Right lobe of liver (tissue), 6 donors: ENCODE measurements around the gene PRND. TPM values are rescaled to one million over a fixed set of nuclear protein-coding genes. Genes with fewer than 3 reads are reported as not detected.
"Not testable (repeated sequence)": the region's sequence is repeated elsewhere in the genome, so short reads cannot be mapped to it uniquely, and the experiment has no call there.

Source experiments
- ATAC-seq, 4 donors: fragments of 200-7000 bp; cut with Tn5 transposase; one replicate each; pipeline ENCODE4 v1.9.1; 2020; ENCODE audit warnings: mild to moderate bottlenecking in 4 of 4, moderate library complexity in 4 of 4
- DNase-seq, 3 donors: peaks; one replicate each; pipeline ENCODE4 v3.0.0-alpha.2; 2020
- H3K27ac ChIP-seq, 3 donors: fragments of 200-600 bp; one replicate each; pipeline ENCODE4 v1.8.0; 2022
- H3K27me3 ChIP-seq, 2 donors: fragments of 200-600 bp; one replicate each; pipeline ENCODE4 v1.8.0; 2022
- H3K36me3 ChIP-seq, 4 donors: fragments of 200-600 bp; sonication (generic) in 1 of 4; one replicate each; pipeline versions ENCODE4 v1.5.1 to v1.8.0; 2017 to 2022; ENCODE audit warnings: control low read depth in 1 of 4
- H3K4me1 ChIP-seq, 4 donors: fragments of 200-600 bp; sonication (generic) in 1 of 4; one replicate each; pipeline versions ENCODE4 v1.5.1 to v1.8.0; 2017 to 2022; ENCODE audit warnings: control low read depth in 1 of 4
- H3K4me3 ChIP-seq, 3 donors: fragments of 200-600 bp; one replicate each; pipeline ENCODE4 v1.8.0; 2022
- H3K9me3 ChIP-seq, 4 donors: fragments of 200-600 bp; sonication (generic) in 1 of 4; one replicate each; pipeline versions ENCODE4 v1.5.1 to v1.8.0; 2017 to 2022; ENCODE audit warnings: control low read depth in 1 of 4
- POLR2A ChIP-seq: fragments of 450-650 bp; IDR thresholded peaks from one replicate; pipeline ENCODE4 v1.6.1; 2017; ENCODE audit warnings: antibody characterized with exemption, mild to moderate bottlenecking
- WGBS: methylation state at CpG from one replicate; pipeline ENCODE4 v1.1.6; 2018; ENCODE audit warnings: low coverage, low lambda C conversion rate; ENCODE audit not compliant: insufficient coverage; ENCODE audit errors: missing lambda C conversion rate; 5-methylcytosine and 5-hydroxymethylcytosine counted together
- intact Hi-C, 2 donors: fragments of 100-400 bp; cut with DNase I; formaldehyde crosslinking; loops; one replicate each; pipeline versions ENCODE4 v1.11.2 to v1.14.1; 2022
- total RNA-seq, 6 experiments: library from RNA; depleted of rRNA in 2 of 6; stranded (reverse); fragments of >200 nt in 2 of 6; fragmentation: NEBNext Ultra II Directional in 3 of 6; extraction: Animal tissue kit (Norgen Biotek cat#: 25700) in 3 of 6; gene quantifications; one replicate each; pipeline versions ENCODE4 v1.1.0 to v1.2.4, GENCODE V29; 2016 to 2023
- TF ChIP-seq, protein P1 (sequence below), 4 donors: fragments of 200-600 bp in 3 of 4; fragments of 450-650 bp in 1 of 4; IDR thresholded peaks; one replicate each; pipeline versions ENCODE4 v1.5.1 to v1.8.0; 2016 to 2022; ENCODE audit warnings: antibody characterized with exemption in 4 of 4, mild to moderate bottlenecking in 2 of 4
- donor health status: DM: no; HTN: yes; CAD: no.
- donor health status: DM: no; HTN: no; CAD: no.
- donor health status: DM: no; HTN: no; CAD: no.
- donor health status: DM: no; HTN: yes; CAD: no.
- donor health status: DM: no; HTN: yes; CAD: no.

Gene PRND
- total RNA-seq, 6 experiments from 2014 or later = not detected

DNA sequence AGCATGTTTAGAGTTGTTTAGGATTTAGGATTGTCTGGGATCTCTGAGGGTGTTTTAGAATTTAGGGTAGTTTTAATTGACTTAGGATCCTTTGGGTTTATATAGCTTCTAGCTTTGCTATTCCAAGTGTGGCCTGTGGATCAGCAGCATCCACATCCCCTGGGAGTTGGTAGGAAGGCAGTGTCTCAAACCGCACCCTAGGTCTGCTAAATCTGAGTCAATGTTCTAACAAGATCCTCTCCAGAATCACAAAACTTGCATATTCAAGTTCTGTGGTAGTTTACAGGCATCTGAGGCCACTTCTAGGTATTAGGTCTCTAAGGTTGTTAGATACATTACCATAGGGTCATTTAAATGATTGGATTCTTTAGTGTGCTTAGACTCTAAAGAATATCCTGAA, 48.3 kb downstream of the PRND start:
- Histone ChIP-seq H3K36me3 (no peaks in the 10 kb centered on the region), H3K27ac (no peak overlapping the region), H3K9me3 (no peaks in the 10 kb centered on the region), H3K27me3 (no peaks in the 10 kb centered on the region), H3K4me1 (no peaks in the 10 kb centered on the region), H3K4me3 (no peak overlapping the region)
- DNase-seq (no peak), ATAC-seq (no peak)
- intact Hi-C loops = no loop called here
- TF ChIP-seq, protein P1, sequence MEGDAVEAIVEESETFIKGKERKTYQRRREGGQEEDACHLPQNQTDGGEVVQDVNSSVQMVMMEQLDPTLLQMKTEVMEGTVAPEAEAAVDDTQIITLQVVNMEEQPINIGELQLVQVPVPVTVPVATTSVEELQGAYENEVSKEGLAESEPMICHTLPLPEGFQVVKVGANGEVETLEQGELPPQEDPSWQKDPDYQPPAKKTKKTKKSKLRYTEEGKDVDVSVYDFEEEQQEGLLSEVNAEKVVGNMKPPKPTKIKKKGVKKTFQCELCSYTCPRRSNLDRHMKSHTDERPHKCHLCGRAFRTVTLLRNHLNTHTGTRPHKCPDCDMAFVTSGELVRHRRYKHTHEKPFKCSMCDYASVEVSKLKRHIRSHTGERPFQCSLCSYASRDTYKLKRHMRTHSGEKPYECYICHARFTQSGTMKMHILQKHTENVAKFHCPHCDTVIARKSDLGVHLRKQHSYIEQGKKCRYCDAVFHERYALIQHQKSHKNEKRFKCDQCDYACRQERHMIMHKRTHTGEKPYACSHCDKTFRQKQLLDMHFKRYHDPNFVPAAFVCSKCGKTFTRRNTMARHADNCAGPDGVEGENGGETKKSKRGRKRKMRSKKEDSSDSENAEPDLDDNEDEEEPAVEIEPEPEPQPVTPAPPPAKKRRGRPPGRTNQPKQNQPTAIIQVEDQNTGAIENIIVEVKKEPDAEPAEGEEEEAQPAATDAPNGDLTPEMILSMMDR (IDR thresholded peaks at IDR 0.05) = no peak
- no peak for TF ChIP-seq POLR2A
- 73% methylated on average over 1 of the region's 1 CpG for WGBS

DNA sequence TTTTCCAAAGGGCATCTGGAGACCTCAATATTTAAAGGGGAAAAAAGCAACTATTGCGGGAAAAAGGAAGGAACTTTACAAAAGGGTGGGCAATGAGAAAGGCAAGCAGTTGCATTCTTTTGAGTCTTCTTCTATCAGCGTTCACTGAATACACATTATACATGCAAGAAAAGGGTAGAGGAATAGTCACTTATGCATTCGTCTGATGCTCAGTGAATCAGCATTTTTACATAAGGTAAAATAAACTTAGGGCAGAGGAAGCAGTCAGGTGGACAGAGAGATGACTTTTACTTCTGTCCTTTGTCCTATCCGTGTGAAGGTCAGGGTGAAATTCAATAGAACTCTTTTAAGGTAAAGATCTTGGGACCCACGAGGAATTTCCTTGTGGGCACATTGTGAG, 49.3 kb downstream of the PRND start:
- no peaks in the 10 kb centered on the region for H3K9me3 ChIP-seq
- H3K4me1 ChIP-seq = no peaks in the 10 kb centered on the region
- H3K36me3 ChIP-seq = no peaks in the 10 kb centered on the region
- H3K4me3 ChIP-seq = no peak overlapping the region
- intact Hi-C loops = no loop called here
- no peak for DNase-seq
- no peak for ATAC-seq
- TF ChIP-seq, protein P1 (IDR thresholded peaks at IDR 0.05) = no peak
- no peak for TF ChIP-seq POLR2A
- no peak overlapping the region for H3K27ac ChIP-seq
- 45% methylated on average over 5 of the region's 5 CpGs for WGBS
- no peaks in the 10 kb centered on the region for H3K27me3 ChIP-seq

DNA sequence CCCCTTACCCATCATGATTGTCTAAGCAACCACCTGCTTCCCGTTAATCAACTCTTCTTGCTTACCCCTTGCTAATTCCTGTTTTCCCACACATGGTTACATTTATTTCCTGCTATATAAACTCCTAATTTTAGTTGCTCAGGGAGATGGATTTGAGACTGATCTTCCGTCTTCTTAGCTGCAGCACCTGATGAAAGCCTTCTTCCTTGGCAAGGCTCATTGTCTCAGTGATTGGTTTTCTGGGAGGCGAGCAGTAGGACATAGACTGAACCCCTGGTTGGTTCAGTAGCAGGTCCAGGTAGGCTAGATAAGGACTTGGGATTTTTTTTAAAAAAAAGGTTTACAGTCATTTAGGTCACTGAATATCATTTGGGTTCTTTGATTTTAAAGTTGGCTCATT, 50.4 kb downstream of the PRND start:
- no peak for TF ChIP-seq POLR2A
- TF ChIP-seq, protein P1 (IDR thresholded peaks at IDR 0.05) = no peak
- ATAC-seq (no peak), DNase-seq (no peak)
- H3K4me1 ChIP-seq = no peaks in the 10 kb centered on the region
- H3K4me3 ChIP-seq = no peak overlapping the region
- intact Hi-C loops = no loop called here
- H3K27ac ChIP-seq = no peak overlapping the region
- no peaks in the 10 kb centered on the region for H3K36me3 ChIP-seq
- WGBS = 78% methylated on average over 3 of the region's 3 CpGs
- no peaks in the 10 kb centered on the region for H3K9me3 ChIP-seq
- H3K27me3 ChIP-seq = no peaks in the 10 kb centered on the region

DNA sequence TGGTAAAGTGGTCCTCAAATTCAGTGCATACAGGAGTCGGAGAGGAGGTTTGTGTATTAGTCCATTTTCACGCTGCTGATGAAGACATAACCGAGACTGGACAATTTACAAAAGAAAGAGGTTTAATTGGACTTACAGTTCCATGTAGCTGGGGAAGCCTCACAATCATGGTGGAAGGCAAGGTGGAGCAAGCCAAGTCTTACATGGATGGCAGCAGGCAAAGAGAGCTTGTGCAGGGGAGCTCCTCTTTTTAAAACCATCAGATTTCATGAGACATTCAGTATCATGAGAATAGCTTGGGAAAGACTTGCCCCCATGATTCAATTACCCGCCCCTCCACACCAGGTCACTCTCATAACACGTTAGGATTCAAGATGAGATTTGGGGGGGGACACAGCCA, 51.3 kb downstream of the PRND start:
- H3K4me3 ChIP-seq, H3K4me1 ChIP-seq, H3K27me3 ChIP-seq, H3K9me3 ChIP-seq, H3K36me3 ChIP-seq, ATAC-seq, DNase-seq, intact Hi-C loops, H3K27ac ChIP-seq: not testable (repeated sequence)
- WGBS = 82% methylated on average over 5 of the region's 5 CpGs

DNA sequence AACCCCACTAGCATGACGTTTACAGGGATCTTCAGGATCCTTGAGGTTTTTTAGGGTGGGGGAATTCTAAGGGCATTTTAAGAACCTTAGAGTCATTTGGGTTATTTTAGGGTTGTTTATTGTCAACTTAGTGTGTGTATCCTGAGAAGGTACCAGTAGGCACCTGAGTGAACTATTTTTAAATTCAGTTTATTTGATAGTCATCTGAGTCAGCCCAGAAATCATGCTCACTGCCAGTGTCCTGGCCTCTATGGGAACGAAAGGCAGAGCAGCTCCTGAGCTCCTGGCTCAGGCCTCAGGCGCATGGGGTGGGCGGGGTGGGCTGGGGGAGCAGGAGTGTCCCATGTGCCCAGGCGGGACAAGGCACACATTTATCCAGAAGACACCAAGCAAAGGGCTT, 52.0 kb downstream of the PRND start:
- Histone ChIP-seq H3K4me1 (no peaks in the 10 kb centered on the region), H3K27ac (no peak overlapping the region), H3K27me3 (no peaks in the 10 kb centered on the region), H3K4me3 (no peak overlapping the region), H3K36me3 (no peaks in the 10 kb centered on the region), H3K9me3 (no peaks in the 10 kb centered on the region)
- DNase-seq (no peak), ATAC-seq (no peak)
- TF ChIP-seq, protein P1 (IDR thresholded peaks at IDR 0.05) = no peak
- TF ChIP-seq POLR2A = no peak
- 87% methylated on average over 5 of the region's 5 CpGs for WGBS
- intact Hi-C loops = no loop called here
